Neural cell (in vitro differentiated cells): ENCODE measurements around the gene GLRA2. TPM values are rescaled to one million over a fixed set of nuclear protein-coding genes. Genes with fewer than 3 reads are reported as not detected.

Experiments used
- H2AFZ ChIP-seq: fragments of 200-600, 300-800 bp; sonication (generic), shearing (Covaris generic); 2 replicates; pipeline ENCODE4 v1.6.0; 2014; ENCODE audit warnings: low read depth, mild to moderate bottlenecking, antibody characterized with exemption, low read length, moderate library complexity
- H3F3A ChIP-seq: fragments of 200-600 bp; shearing (Covaris generic); 2 replicates; pipeline ENCODE4 v1.6.1; 2016; ENCODE audit warnings: mild to moderate bottlenecking, moderate library complexity, mixed read lengths, antibody characterized with exemption, low read length; ENCODE audit not compliant: insufficient read depth, poor library complexity, severe bottlenecking
- H3K27ac ChIP-seq: fragments of 200-600, 300-800 bp; sonication (generic), shearing (Covaris generic); 2 replicates; pipeline ENCODE4 v1.5.1; 2014; ENCODE audit warnings: mild to moderate bottlenecking, low read length, moderate library complexity
- H3K27me3 ChIP-seq: fragments of 300-800, 200-600 bp; sonication (generic), shearing (Covaris generic); 2 replicates; pipeline ENCODE4 v1.6.0; 2014; ENCODE audit warnings: mild to moderate bottlenecking, low read depth, low read length, moderate library complexity; ENCODE audit not compliant: insufficient read depth
- H3K36me3 ChIP-seq: fragments of 300-800, 200-600 bp; sonication (generic), shearing (Covaris generic); 2 replicates; pipeline ENCODE4 v1.5.1; 2014; ENCODE audit warnings: mild to moderate bottlenecking, antibody characterized with exemption, low read length, moderate library complexity; ENCODE audit not compliant: insufficient read depth
- H3K4me2 ChIP-seq: fragments of 300-800, 200-600 bp; sonication (generic), shearing (Covaris generic); 2 replicates; pipeline ENCODE4 v1.6.0; 2014; ENCODE audit warnings: mild to moderate bottlenecking, low read length
- H3K4me3 ChIP-seq: fragments of 300-800, 200-600 bp; sonication (generic), shearing (Covaris generic); 2 replicates; pipeline ENCODE4 v1.5.1; 2014; ENCODE audit warnings: mild to moderate bottlenecking, low read length, moderate library complexity
- H3K79me2 ChIP-seq: fragments of 200-600 bp; shearing (Covaris generic); replicated peaks from 2 replicates; pipeline ENCODE4 v1.6.0; 2014; ENCODE audit warnings: mild to moderate bottlenecking, low read length, moderate library complexity; ENCODE audit not compliant: insufficient read depth
- H3K9ac ChIP-seq: fragments of 300-800, 200-600 bp; sonication (generic), shearing (Covaris generic); 2 replicates; pipeline ENCODE4 v1.6.1; 2016; ENCODE audit warnings: mild to moderate bottlenecking, low read length, mixed read lengths
- H3K9me2 ChIP-seq: fragments of 200-600 bp; shearing (Covaris generic); 2 replicates; pipeline ENCODE4 v1.6.1; 2016; ENCODE audit warnings: mild to moderate bottlenecking, low read length, mixed read lengths; ENCODE audit not compliant: insufficient read depth
- H3K9me3 ChIP-seq: fragments of 200-600, 300-800 bp; sonication (generic), shearing (Covaris generic); 2 replicates; pipeline ENCODE4 v1.6.1; 2016; ENCODE audit warnings: mild to moderate bottlenecking, mixed run types, low read length, moderate library complexity, mixed read lengths
- H4K20me1 ChIP-seq: fragments of 200-600 bp; shearing (Covaris generic); 2 replicates; pipeline ENCODE4 v1.6.1; 2016; ENCODE audit warnings: mild to moderate bottlenecking, mixed run types; ENCODE audit not compliant: insufficient read depth
- EP300 ChIP-seq: fragments of 450-650 bp; conservative IDR thresholded peaks from 2 replicates; pipeline ENCODE4 v1.6.1; 2014; ENCODE audit warnings: antibody characterized with exemption, mild to moderate bottlenecking, moderate library complexity; ENCODE audit not compliant: poor library complexity, severe bottlenecking
- EZH2 ChIP-seq: fragments of 200-600, 300-800 bp; shearing (Covaris generic), sonication (generic); IDR thresholded peaks from 2 replicates; pipeline ENCODE4 v1.6.1; 2014; ENCODE audit warnings: antibody characterized with exemption, low read length, borderline replicate concordance, mild to moderate bottlenecking; ENCODE audit not compliant: insufficient read depth, poor library complexity, severe bottlenecking
- MXI1 ChIP-seq: fragments of 450-650 bp; conservative IDR thresholded peaks from 2 replicates; pipeline ENCODE4 v1.6.1; 2014; ENCODE audit warnings: antibody characterized with exemption, mild to moderate bottlenecking; ENCODE audit not compliant: poor library complexity, severe bottlenecking
- POLR2AphosphoS5 ChIP-seq: IDR thresholded peaks from 2 replicates; pipeline ENCODE4 v1.6.1; 2012
- RAD21 ChIP-seq: fragments of 450-650 bp; conservative IDR thresholded peaks from 2 replicates; pipeline ENCODE4 v1.6.1; 2014; ENCODE audit warnings: antibody characterized with exemption, mild to moderate bottlenecking, moderate library complexity
- SMC3 ChIP-seq: fragments of 450-650 bp; conservative IDR thresholded peaks from 2 replicates; pipeline ENCODE4 v1.6.1; 2014; ENCODE audit warnings: antibody characterized with exemption, mild to moderate bottlenecking, moderate library complexity; ENCODE audit not compliant: poor library complexity
- TAF1 ChIP-seq: IDR thresholded peaks from 2 replicates; pipeline ENCODE4 v1.6.1; 2012; ENCODE audit warnings: low read depth
- polyA plus RNA-seq: library from polyadenylated mRNA; depleted of rRNA; stranded (reverse); fragments of >200 nt; gene quantifications from 2 replicates; pipeline ENCODE4 v1.2.3, GENCODE V29; 2014
- TF ChIP-seq, protein P1 (sequence below): fragments of 450-650 bp; IDR thresholded peaks from 2 replicates; pipeline ENCODE4 v1.5.1; 2014; ENCODE audit warnings: antibody characterized with exemption, mild to moderate bottlenecking, moderate library complexity; ENCODE audit not compliant: poor library complexity, severe bottlenecking
- TF ChIP-seq, protein P2 (sequence below): IDR thresholded peaks from 2 replicates; pipeline ENCODE4 v1.6.1; 2012; ENCODE audit warnings: borderline replicate concordance

The GLRA2 gene
- polyA plus RNA-seq, 1 donor from 2014 or later, result 18.6 TPM

DNA sequence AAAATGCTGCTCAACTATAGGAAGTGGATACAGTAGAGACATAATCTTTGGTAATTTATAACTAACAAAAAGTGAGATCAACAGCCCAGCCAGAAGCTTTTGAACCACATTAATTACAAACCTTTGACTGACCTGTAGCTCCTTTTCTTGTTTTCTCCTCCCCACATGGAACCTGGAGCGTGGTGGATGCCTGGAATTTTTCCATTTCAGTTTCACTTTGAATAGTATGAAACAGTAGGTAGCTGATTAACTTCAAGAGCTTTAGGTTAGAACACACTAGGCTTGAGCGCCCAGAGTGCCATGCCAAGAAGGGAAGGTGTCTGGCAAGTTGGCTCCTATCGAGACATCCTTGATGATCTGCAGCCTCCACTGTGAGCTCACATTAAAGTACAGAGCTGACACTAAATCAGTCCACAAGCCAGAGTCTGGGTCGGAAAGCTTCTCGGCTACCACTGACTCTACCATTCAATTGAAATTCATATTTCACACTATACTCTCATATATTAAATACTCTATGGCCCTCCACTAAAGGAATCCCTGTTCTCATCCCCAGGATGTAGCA, 143.4 kb downstream of the GLRA2 start:
- Histone ChIP-seq H3K4me2 (no peak overlapping the region), H3K9me2 (no peaks in the 10 kb centered on the region), H3K9me3 (no peaks in the 10 kb centered on the region), H3F3A (no peaks in the 10 kb centered on the region), H3K36me3 (no peaks in the 10 kb centered on the region), H3K27me3 (no peaks in the 10 kb centered on the region), H2AFZ (no peak overlapping the region), H3K4me3 (no peak overlapping the region), H4K20me1 (no peaks in the 10 kb centered on the region), H3K27ac (no peak overlapping the region), H3K9ac (no peak overlapping the region), H3K79me2 (no peaks in the 10 kb centered on the region)
- TF ChIP-seq, protein P1, sequence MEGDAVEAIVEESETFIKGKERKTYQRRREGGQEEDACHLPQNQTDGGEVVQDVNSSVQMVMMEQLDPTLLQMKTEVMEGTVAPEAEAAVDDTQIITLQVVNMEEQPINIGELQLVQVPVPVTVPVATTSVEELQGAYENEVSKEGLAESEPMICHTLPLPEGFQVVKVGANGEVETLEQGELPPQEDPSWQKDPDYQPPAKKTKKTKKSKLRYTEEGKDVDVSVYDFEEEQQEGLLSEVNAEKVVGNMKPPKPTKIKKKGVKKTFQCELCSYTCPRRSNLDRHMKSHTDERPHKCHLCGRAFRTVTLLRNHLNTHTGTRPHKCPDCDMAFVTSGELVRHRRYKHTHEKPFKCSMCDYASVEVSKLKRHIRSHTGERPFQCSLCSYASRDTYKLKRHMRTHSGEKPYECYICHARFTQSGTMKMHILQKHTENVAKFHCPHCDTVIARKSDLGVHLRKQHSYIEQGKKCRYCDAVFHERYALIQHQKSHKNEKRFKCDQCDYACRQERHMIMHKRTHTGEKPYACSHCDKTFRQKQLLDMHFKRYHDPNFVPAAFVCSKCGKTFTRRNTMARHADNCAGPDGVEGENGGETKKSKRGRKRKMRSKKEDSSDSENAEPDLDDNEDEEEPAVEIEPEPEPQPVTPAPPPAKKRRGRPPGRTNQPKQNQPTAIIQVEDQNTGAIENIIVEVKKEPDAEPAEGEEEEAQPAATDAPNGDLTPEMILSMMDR, result no peak
- TF ChIP-seq TAF1 (no peak), MXI1 (no peak), SMC3 (no peak), POLR2AphosphoS5 (no peak), EP300 (no peak)
- TF ChIP-seq, protein P2, sequence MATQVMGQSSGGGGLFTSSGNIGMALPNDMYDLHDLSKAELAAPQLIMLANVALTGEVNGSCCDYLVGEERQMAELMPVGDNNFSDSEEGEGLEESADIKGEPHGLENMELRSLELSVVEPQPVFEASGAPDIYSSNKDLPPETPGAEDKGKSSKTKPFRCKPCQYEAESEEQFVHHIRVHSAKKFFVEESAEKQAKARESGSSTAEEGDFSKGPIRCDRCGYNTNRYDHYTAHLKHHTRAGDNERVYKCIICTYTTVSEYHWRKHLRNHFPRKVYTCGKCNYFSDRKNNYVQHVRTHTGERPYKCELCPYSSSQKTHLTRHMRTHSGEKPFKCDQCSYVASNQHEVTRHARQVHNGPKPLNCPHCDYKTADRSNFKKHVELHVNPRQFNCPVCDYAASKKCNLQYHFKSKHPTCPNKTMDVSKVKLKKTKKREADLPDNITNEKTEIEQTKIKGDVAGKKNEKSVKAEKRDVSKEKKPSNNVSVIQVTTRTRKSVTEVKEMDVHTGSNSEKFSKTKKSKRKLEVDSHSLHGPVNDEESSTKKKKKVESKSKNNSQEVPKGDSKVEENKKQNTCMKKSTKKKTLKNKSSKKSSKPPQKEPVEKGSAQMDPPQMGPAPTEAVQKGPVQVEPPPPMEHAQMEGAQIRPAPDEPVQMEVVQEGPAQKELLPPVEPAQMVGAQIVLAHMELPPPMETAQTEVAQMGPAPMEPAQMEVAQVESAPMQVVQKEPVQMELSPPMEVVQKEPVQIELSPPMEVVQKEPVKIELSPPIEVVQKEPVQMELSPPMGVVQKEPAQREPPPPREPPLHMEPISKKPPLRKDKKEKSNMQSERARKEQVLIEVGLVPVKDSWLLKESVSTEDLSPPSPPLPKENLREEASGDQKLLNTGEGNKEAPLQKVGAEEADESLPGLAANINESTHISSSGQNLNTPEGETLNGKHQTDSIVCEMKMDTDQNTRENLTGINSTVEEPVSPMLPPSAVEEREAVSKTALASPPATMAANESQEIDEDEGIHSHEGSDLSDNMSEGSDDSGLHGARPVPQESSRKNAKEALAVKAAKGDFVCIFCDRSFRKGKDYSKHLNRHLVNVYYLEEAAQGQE, result no peak

DNA sequence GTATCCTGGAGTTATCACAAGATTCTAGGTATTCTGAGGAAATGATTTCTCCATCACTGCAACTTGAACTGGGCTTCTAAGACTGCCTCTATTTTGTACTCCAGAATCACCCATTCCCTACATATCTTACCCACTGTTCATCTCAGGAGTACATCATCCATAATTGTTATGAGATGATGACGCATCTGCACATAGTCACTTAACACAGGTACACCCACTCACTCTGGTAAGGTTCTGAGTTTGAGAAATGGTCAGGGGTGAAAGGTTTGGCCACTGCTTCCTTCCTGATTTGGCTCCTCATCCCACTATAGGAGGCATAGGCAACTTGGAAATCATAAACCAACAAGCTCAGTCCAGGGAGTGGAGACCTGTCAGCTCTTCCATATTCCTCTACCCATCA, 143.9 kb downstream of the GLRA2 start:
- TF ChIP-seq, protein P1, result no peak
- TF ChIP-seq MXI1, result no peak
- no peak for TF ChIP-seq EZH2
- TF ChIP-seq TAF1, result no peak
- TF ChIP-seq SMC3, result no peak
- TF ChIP-seq EP300, result no peak
- TF ChIP-seq RAD21, result no peak
- TF ChIP-seq POLR2AphosphoS5, result no peak
- TF ChIP-seq, protein P2, result no peak
- H4K20me1 ChIP-seq, result no peaks in the 10 kb centered on the region
- H3K9me3 ChIP-seq, result no peaks in the 10 kb centered on the region
- H3K27me3 ChIP-seq, result no peaks in the 10 kb centered on the region
- H3K27ac ChIP-seq, result no peak overlapping the region
- no peak overlapping the region for H2AFZ ChIP-seq
- H3K79me2 ChIP-seq, result no peaks in the 10 kb centered on the region
- no peaks in the 10 kb centered on the region for H3K36me3 ChIP-seq
- H3K4me3 ChIP-seq, result no peak overlapping the region
- no peaks in the 10 kb centered on the region for H3F3A ChIP-seq
- H3K9ac ChIP-seq, result no peak overlapping the region
- H3K9me2 ChIP-seq, result no peaks in the 10 kb centered on the region
- H3K4me2 ChIP-seq, result no peak overlapping the region
